Measurements from ENCODE around the gene PIGK. TPM values are rescaled to one million over a fixed set of nuclear protein-coding genes. Genes with fewer than 3 reads are reported as not detected.

Gene PIGK
- total and polyA plus RNA-seq, 12 donors: 5.0 to 40.7 (median 30.1) TPM

DNA sequence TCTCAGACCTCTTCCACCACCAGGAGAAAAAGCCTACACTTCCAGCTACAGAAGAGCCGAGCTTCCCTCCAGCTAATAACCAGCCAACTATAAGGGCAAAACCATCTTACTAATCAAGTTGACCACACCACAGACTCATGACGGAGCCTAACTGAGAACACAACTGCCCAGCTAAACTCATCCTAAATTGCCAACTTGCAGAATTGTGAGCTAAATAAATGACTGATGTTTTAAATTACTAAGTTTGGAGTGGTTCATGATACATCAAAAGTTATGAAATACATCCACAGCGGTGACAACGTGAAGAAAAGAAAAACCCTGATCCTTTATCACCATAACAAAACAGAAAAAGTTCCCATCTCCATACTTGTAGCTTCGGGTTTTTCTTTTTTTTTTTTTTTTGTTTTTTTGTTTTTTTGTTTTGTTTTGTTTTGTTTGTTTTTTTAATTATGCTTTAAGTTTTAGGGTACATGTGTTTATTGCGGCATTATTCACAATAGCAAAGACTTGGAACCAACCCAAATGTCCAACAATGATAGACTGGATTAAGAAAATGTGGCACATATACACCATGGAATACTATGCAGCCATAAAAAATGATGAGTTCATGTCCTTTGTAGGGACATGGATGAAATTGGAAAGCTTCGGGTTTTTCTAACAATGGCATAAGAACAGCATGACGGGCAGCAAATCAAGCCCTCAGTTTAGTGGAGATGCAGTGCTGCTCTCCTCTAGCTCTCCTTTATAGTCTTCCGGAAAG lies 122.6 kb downstream of the PIGK start:
- Histone ChIP-seq H3K27ac (no peak overlapping the region), H3K4me3 (no peak overlapping the region), H3K27me3 (no peaks in the 10 kb centered on the region), H3K36me3 (no peaks in the 10 kb centered on the region), H3K4me1 (no peaks in the 10 kb centered on the region), H3K9me3 (peaks cover 0 to 5% (median 0%) of the 10 kb centered on the region in 11 donors)
- 97% methylated on average over 9 of the region's 9 CpGs for WGBS, 2 donors
- DNase-seq (no peak), ATAC-seq (no peak)
- TF ChIP-seq, protein P1, sequence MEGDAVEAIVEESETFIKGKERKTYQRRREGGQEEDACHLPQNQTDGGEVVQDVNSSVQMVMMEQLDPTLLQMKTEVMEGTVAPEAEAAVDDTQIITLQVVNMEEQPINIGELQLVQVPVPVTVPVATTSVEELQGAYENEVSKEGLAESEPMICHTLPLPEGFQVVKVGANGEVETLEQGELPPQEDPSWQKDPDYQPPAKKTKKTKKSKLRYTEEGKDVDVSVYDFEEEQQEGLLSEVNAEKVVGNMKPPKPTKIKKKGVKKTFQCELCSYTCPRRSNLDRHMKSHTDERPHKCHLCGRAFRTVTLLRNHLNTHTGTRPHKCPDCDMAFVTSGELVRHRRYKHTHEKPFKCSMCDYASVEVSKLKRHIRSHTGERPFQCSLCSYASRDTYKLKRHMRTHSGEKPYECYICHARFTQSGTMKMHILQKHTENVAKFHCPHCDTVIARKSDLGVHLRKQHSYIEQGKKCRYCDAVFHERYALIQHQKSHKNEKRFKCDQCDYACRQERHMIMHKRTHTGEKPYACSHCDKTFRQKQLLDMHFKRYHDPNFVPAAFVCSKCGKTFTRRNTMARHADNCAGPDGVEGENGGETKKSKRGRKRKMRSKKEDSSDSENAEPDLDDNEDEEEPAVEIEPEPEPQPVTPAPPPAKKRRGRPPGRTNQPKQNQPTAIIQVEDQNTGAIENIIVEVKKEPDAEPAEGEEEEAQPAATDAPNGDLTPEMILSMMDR (IDR thresholded peaks at IDR 0.05): no peak
- intact Hi-C loops (cut with DNase I): no loop called here

DNA sequence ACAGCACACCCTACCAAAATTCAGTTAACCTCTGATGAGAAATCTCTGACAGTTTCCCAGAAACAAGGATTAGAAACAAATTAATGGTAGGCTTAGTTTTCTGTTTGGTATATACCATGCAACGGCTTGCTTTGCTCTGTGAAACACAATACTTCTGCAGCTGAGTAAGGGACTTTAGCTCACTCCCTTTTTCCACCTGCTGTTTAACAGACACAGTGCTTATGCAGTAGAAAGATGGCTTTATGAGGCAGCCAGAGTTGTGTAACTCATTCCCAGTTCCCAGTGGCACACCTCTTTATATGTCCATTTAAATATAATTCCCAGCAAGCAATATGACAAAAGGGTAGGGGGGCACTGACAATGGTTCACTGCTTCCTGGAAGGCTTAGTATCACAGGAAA lies 124.0 kb downstream of the PIGK start:
- Histone ChIP-seq H3K27me3 (no peaks in the 10 kb centered on the region), H3K9me3 (peaks cover 0 to 5% (median 0%) of the 10 kb centered on the region in 11 donors), H3K4me3 (no peak overlapping the region), H3K4me1 (no peaks in the 10 kb centered on the region), H3K27ac (no peak overlapping the region), H3K36me3 (no peaks in the 10 kb centered on the region)
- TF ChIP-seq, protein P1 (IDR thresholded peaks at IDR 0.05): no peak
- intact Hi-C loops (cut with DNase I): no loop called here
- WGBS, 2 donors: 82 to 91% methylated on average over 1 of the region's 1 CpG
- DNase-seq (no peak), ATAC-seq (no peak)

DNA sequence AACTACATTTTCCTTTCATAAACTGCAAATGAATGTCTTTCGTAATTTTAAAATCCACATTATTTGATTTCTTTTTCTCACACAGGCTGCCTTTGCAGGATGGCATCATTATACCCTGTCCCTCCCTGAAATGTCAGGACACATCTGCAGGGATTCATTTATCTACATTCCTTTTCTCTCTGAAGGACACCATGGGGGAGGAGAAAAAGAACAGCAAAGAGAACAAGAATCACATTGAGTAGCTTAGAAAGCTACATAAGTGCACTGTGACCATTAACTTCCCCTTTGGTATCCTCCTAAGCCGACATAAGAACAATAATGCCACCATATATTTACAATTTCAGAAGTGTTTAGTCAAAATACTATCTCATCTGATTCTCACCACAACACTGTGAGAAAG lies 129.5 kb downstream of the PIGK start:
- WGBS, 2 donors: 63 to 65% methylated on average over 2 of the region's 2 CpGs
- intact Hi-C loops (cut with DNase I): no loop called here
- DNase-seq (no peak), ATAC-seq (no peak)
- Histone ChIP-seq H3K27me3 (no peaks in the 10 kb centered on the region), H3K4me3 (no peak overlapping the region), H3K9me3 (no peaks in the 10 kb centered on the region), H3K4me1 (no peaks in the 10 kb centered on the region), H3K27ac (no peak overlapping the region), H3K36me3 (no peaks in the 10 kb centered on the region)
- TF ChIP-seq, protein P1 (IDR thresholded peaks at IDR 0.05): no peak

DNA sequence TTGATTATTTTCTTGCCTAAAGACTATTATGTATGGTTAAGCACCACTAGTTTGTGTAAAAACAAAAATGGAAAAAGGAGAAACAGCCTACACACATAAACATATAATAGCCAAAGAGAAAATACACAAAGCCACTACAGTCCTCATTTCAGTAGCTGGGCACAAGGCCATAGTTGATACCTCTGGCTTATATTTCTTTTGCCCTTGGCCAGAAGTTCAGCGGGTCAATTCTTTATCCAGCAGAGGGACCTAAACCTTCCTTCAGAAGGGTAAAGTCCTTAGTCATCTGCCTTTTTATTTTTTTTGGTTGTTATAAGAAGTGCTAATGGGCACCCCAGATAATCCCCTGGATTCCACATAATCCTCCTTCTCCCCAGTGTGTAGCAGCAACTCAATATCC lies 134.1 kb downstream of the PIGK start:
- no peaks in the 10 kb centered on the region for H3K36me3 ChIP-seq
- 94% methylated on average over 1 of the region's 1 CpG for WGBS, 2 donors
- intact Hi-C loops (cut with DNase I): no loop called here
- H3K9me3 ChIP-seq: no peaks in the 10 kb centered on the region
- ATAC-seq (no peak), DNase-seq (no peak)
- H3K4me1 ChIP-seq: no peaks in the 10 kb centered on the region
- H3K4me3 ChIP-seq: no peak overlapping the region
- H3K27ac ChIP-seq: no peak overlapping the region
- TF ChIP-seq, protein P1 (IDR thresholded peaks at IDR 0.05): no peak
- H3K27me3 ChIP-seq: no peaks in the 10 kb centered on the region

All from heart right ventricle (tissue), 16 donors.